Adrenal gland (tissue), 5 donors: ENCODE results near the gene PLA2R1.

Source experiments
- POLR2A ChIP-seq, 2 donors: fragments of 450-650 bp; IDR thresholded peaks; one replicate each; pipeline ENCODE4 v1.6.1; 2017; ENCODE audit warnings: antibody characterized with exemption in 2 of 2, mild to moderate bottlenecking in 2 of 2, moderate library complexity in 1 of 2
- TF ChIP-seq, protein P1 (sequence below), 6 experiments: fragments of 450-650 bp in 4 of 6; fragments of 200-600 bp in 2 of 6; sonication (generic) in 1 of 6; IDR thresholded peaks; 1 replicate in 5 of 6; 2 replicates in 1 of 6; pipeline versions ENCODE4 v1.5.1 to v1.8.0; 2016 to 2021; ENCODE audit warnings: antibody characterized with exemption in 6 of 6, mild to moderate bottlenecking in 2 of 6, moderate library complexity in 1 of 6
- donor health status: DM: no; HTN: no; CAD: no.

GRCh38 chr2:159933040-159933726, 129.2 kb downstream of the PLA2R1 start:
- TF ChIP-seq POLR2A (IDR thresholded peaks at IDR 0.05): no peak
- TF ChIP-seq, protein P1, sequence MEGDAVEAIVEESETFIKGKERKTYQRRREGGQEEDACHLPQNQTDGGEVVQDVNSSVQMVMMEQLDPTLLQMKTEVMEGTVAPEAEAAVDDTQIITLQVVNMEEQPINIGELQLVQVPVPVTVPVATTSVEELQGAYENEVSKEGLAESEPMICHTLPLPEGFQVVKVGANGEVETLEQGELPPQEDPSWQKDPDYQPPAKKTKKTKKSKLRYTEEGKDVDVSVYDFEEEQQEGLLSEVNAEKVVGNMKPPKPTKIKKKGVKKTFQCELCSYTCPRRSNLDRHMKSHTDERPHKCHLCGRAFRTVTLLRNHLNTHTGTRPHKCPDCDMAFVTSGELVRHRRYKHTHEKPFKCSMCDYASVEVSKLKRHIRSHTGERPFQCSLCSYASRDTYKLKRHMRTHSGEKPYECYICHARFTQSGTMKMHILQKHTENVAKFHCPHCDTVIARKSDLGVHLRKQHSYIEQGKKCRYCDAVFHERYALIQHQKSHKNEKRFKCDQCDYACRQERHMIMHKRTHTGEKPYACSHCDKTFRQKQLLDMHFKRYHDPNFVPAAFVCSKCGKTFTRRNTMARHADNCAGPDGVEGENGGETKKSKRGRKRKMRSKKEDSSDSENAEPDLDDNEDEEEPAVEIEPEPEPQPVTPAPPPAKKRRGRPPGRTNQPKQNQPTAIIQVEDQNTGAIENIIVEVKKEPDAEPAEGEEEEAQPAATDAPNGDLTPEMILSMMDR (IDR thresholded peaks at IDR 0.05): no peak
